ENCODE results near the gene GRK1.

DNA sequence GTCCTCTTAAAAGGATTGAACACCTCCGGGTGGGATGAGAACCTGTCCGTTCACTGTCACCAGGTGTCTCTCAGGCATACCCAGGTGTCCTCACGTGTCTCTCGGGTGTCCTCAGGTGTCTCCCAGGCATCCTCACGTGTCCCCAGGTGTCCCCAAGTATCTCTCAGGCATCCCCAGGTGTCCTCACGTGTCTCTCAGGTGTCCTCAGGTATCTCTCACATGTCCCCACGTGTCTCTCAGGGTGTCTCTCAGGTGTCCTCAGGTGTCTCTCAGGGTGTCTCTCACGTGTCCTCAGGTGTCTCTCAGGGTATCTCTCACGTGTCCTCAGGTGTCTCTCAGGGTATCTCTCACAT lies 42.8 kb upstream of the GRK1 start:
- TF ChIP-seq POLR2A (IDR thresholded peaks at IDR 0.05) (no peak), POLR2AphosphoS5 (IDR thresholded peaks at IDR 0.05) (no peak)
- TF ChIP-seq, protein P1, sequence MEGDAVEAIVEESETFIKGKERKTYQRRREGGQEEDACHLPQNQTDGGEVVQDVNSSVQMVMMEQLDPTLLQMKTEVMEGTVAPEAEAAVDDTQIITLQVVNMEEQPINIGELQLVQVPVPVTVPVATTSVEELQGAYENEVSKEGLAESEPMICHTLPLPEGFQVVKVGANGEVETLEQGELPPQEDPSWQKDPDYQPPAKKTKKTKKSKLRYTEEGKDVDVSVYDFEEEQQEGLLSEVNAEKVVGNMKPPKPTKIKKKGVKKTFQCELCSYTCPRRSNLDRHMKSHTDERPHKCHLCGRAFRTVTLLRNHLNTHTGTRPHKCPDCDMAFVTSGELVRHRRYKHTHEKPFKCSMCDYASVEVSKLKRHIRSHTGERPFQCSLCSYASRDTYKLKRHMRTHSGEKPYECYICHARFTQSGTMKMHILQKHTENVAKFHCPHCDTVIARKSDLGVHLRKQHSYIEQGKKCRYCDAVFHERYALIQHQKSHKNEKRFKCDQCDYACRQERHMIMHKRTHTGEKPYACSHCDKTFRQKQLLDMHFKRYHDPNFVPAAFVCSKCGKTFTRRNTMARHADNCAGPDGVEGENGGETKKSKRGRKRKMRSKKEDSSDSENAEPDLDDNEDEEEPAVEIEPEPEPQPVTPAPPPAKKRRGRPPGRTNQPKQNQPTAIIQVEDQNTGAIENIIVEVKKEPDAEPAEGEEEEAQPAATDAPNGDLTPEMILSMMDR (IDR thresholded peaks at IDR 0.05), result no peak

All from breast epithelium (tissue), 3 donors.